Activated CD4-positive, CD25-positive, alpha-beta regulatory T cell (primary cell): ENCODE measurements around the gene TMEM225.
"Not testable (repeated sequence)": the region's sequence is repeated elsewhere in the genome, so short reads cannot be mapped to it uniquely, and the experiment has no call there.

Source experiments
- DNase-seq, 4 experiments: peaks; one replicate each; lab custom pipeline; 2025; lab: John Stamatoyannopoulos, UW

Gene TMEM225, protein sequence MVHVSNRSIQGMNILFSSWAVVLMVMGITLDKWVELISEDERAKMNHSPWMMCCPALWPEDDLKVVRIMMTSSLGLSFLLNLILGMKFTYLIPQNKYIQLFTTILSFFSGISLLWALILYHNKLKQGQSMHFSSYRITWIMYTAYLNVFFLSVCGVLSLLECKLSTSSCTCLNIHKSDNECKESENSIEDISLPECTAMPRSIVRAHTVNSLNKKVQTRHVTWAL

DNA sequence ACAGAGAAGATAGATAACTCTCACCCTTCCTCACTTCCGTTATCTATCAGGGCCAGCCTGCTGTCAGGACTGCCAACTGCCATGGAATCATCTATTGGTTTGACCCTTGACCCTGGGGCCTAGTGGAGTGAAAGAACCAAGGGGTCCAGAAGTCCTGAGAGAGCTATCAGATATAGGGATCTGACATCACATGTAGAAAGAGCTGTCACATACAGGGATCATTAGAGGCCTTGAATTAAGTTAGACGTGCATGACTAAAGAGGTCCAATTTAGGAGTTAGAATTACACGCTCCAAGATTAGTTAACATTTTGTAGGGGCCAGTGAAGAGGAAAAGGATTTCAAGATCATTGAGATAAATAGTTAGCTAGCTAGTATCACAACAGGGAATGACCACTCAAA lies at the start of gene TMEM225:
TSS of gene TMEM225 (minus strand) at position 101 of the 400 bp plus-strand sequence. CDS start 245 bp downstream, outside the sequence.
- no peak for DNase-seq

DNA sequence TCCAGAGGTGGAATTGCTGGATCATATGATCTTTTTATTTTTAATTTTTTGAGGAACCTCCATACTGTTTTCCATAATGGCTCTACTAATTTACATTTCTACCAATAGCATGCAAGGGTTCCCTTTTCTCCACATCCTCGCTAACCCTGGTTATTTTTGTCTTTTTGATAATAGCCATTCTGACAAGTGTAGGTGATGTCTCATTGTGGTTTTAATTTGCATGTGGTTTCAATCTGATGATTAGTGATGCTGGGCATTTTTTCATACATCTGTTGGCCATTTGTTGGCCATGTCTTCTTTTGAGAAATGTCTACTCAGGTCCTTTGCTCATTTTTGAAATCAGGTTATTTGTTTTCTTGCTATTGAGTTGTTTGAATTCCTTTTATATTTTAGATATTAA lies 38.6 kb upstream of the TMEM225 start:
- DNase-seq: no peak

DNA sequence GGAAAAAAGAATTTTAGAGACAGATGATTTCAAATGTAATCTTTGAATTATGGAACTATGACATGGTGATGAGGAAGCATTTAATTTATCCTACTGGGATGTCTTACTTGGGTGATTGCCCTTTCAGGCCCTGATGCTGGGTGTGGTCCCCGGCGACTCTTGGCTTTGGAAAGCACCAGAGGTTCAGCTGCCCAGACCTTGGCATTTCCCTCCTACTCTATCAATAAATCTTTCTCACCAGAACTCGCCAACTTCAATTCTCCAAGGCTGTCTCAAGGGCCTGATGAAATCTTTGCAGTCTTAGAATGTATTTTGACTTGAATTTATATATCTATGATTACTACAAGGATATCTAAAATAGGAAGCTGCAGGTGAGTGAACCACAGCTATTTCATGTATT lies 35.5 kb upstream of the TMEM225 start:
- DNase-seq: no peak

DNA sequence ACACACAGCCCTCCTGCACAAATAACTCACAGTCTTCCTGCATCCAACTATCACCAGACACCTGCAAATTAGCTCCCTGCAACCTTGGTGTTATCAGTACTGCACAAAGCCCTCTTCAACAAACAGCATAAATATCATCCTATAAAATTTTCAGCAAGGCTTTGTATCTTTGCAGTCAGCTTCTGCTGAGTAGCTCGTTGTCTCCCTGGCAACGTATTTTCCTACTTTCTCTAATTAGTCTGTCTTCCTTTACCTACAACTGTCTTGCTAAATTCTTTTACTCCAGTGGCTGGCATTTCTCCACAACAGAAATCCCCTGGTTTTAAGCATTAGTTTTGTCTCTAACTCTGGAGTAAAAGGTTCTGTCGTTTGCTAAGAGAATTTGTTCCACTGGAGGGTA lies 20.4 kb upstream of the TMEM225 start:
- no peak for DNase-seq

DNA sequence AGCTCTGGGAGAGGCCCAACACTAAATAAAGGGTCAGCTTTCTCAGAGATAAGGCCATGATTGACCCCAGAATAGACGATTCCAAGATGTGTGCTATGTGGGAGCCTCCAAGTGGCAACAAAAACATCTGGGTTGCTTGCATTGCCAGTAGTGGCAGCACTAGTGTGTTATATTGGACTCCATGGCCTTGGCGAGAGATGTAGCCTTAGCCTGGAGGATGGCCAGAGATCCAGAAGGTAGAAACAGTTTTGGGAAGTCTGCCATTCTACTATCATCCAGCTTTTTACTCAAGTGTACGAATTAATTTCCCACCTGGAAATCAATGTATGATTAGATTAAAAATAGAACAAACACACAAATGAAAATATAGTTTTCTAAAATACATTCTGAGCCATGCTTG lies 19.5 kb upstream of the TMEM225 start:
- no peak for DNase-seq

DNA sequence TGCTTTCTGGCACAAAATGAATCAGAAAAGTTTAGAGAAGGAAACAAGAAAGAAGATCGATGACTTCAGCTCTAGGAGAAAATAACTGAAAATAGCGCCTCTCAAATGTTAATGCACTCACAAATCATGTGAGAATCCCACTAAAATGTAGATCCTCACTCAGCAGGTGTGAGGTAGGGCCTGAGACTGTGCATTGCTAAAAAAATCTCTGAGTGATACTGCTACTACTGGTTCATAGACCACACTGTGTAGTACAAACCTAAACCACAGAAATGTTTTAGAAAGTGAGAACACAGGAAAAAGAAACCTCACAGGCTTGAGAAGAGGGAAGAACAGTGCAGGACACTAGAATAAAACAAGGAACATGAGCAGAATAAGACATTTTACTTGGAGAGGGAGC lies 18.5 kb upstream of the TMEM225 start:
- no peak for DNase-seq

DNA sequence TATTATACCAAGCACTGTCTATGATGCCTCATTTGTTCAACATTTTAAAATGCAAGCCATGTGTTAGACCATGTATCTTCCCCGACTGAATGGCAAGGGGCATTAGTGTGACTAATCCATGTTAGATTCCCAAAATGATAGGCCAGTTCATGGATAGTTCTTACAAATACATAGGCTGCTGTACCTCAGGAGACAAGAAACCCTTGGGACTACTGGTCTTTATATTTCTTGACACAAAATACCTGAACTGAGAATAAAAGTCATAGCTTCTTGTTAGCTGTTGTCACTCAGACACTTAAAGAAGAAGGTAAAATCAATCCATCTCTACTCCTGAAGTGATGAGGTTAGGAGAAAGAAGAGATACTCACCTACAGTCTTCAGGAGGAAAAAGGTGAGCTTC lies 16.4 kb upstream of the TMEM225 start, which contains the start of gene OR8D4:
TSS of gene OR8D4 (plus strand) at position 301 of the 400 bp plus-strand sequence. CDS start 4,265 bp downstream, outside the sequence.
- DNase-seq: no peak

DNA sequence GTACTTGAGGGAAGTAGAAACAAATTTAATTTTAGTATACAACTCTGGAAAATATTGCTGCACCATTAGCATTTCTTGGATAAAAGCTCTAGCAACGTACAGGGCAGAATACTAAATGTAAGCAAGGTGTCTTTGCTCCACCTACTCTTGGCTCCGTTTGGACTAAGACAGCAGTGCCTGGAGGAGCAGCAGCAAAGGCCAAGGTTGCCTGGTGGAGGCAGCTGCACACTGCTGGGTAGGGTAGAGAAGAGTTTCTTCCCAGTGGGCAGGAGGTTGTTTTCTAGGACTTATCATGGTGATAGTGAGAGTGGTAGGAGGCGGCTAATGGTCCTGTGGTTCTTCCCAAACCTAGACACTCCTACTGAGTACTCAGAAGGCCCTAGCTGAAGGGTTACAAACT lies 14.3 kb upstream of the TMEM225 start:
- DNase-seq: no peak

DNA sequence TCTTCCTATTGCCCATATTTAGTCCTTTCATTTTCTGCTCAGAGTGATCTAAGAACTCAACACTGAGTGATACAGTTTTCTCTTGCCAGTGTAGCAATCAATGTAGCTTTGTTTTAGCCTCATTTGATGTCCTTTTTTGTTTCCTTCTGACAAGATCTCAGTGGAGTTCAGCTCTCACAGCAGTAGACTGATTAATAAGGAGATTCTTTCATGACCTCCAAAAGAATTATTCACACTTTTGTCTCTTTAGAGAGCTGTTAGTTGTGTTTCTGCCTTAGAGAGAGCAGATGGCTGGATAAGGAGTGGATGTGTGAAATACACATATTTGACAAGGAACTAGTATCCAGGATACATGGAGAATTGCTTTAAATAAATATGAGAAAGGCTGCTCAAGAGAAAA lies 6.6 kb upstream of the TMEM225 start:
- no peak for DNase-seq

DNA sequence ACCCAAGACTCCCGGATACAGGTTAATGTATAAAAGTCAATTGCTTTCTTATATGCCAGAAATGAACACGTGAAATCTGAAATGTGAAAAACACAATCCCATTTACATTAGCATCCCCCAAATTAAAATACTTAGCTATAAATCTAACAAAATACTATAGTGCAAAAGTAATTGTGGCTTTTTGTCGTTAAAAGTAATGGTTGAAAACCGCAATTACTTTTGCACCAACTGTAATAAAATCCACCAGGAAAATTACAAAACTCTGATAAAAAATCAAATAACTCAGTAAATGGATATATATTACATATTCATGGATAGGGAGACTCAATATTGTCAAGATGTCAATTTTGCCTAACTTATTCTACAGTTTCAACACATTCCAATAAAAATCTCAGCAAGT lies 4.6 kb downstream of the TMEM225 start:
- DNase-seq: no peak

DNA sequence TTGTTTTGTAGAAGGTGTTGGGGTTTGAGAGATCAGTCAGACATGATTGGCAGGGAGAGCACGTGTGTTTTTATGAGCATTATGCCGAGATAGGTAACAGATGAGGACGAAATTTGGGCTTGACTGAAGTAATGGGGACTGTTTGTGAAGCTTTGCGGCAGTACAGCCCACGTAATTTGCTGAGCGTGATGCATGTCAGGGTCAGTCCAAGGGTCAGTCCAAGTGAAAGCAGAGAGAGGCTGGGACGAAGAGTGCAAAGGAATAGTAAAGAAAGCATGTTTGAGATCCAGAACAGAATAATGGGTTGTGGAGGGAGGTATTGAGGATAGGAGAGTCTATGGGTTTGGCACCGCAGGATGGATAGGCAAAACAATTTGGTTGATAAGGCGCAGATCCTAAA lies 17.7 kb downstream of the TMEM225 start:
- DNase-seq: not testable (repeated sequence)

DNA sequence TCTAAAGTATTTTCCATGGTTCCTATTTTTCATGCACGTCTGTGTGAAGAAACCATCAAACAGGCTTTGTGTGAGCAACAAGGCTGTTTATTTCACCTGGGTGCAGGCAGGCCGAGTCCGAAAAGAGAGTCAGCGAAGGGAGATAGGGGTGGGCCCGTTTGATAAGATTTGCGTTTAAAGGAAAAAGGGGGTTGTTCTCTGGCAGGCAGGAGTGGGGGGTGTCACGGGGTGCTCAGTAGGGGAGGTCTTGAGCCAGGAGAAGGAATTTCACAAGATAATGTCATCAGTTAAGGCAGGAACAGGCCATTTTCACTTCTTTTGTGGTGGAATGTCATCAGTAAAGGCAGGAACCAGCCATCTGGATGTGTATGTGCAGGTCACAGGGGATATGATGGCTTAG lies 20.2 kb downstream of the TMEM225 start:
- DNase-seq: not testable (repeated sequence)

DNA sequence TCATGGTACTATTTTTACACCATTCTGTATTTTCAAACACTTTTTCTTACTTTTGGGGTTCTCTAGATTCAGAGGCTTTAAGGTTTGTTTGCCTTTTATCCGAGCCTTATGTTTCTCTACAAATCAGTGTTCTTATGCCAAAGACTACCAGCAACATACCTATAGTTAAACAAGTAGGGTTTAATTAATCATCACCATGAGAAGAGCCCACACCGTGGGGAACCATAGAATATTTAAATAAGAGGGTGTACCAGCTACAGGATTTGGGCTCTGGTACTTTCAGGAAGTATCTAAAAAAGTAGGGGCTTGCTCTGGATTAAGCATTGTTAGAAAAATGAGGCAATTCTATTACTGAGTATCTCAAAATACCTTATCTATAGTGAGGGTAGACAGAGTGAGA lies 25.7 kb downstream of the TMEM225 start:
- DNase-seq: no peak

DNA sequence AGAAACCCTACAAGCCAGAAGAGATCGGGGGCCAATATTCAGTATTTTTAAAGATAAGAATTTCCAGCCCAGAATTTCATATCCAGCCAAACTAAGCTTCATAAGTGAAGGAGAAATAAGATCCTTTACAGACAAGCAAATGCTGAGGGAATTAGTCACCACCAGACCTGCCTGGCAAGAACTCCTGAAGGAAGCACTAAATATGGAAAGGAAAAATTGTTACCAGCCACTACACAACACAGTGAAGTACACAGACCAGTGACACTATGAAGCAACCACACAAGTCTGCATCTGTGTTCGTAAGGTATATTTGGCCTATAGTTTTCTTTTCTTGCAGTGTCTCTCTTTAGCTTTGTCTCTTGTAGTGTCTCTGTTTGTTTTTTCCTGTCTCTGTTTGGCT lies 29.0 kb downstream of the TMEM225 start:
- no peak for DNase-seq

DNA sequence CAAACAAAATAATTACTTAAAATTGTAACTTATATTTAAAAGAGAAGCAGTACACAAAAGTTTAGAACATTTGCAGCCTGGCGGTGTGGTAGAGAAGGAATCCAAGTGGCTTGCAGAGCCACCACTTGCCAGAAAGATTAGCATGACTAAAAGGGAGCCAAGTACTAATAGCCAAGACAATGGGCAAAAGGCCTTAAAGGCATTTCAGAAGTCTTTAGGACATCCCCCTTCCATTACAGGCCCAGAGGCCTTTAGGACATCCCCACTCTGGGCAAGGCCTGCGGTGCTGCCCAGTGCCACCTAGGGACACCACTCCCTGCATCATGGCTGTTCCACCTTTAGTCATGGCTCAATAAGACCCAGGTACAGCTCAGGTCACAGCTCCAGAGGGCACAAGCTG lies 32.4 kb downstream of the TMEM225 start:
- no peak for DNase-seq

DNA sequence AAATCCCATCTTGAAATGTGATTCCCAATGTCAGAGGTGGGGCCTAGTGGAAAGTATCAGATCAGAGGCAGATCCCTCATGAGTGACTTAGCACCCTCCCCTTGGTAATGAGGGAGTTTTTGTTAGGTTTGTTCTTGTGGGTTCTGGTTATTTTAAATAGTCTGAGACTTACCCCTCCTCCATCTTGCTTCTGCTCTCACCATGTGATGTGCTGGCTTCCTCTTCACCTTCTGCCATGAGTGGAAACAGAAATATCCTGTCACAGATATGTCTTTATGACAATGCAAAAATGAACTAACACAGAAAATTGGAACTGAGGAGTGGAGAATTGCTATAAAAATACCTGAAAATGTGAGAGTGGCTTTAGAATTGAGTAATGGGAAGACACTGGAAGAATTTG lies 33.1 kb downstream of the TMEM225 start:
- DNase-seq: no peak

DNA sequence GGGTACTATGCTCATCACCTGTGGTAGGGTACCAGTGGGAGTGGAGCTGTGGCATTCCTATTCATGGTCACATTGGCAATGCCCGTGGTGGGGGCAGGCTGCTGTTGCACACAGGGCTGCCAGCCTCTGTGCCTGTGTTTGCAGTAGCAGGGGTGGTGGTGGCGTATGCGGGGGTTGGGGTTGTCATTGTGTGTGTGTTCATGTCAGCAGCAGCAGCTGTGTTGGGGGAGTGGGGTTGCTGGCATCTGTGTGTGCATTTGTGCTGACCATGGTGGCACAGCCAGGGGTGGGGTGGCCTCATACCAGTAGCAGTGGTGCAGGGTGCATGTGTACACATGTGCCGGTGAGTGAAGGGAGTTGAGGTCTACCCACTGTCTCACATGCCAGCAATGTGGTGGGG lies 34.4 kb downstream of the TMEM225 start:
- DNase-seq: no peak

DNA sequence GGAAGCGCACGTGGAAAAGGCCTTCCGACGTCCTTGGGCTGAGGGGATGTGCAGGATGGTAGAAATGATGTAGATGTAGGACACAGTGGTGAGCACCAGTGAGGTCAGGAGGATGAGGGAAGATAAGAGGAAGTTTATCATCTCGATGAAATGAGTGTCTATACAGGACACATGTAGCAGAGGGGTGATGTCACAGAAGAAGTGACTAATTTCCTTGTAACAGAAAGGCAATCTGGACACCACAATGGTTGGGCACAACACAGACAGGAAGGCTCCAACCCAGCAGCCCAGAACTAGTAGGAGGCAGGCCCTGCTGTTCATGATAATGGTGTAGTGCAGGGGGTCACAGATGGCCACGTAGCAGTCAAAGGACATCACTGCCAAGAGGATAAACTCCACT lies 44.3 kb downstream of the TMEM225 start:
- no peak for DNase-seq

DNA sequence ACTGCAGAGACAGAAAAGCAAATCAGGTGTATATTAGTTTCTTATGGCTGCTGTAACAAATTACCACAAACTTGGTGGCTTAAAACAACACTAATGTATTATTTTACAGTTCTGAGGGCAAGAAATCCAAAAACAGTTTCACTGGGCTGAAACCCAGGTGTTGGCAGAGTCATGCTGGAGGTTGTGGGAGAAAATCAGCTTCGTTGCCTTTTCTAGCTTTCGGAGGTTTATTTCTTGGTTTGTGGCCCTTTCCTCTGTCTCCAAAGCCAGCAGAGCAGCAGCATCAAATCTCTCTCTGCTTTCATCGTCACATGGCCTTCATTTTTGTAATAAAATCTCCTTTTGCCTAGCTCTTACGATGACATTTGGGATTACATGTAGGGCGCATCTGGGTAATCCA lies 46.3 kb downstream of the TMEM225 start:
- no peak for DNase-seq

DNA sequence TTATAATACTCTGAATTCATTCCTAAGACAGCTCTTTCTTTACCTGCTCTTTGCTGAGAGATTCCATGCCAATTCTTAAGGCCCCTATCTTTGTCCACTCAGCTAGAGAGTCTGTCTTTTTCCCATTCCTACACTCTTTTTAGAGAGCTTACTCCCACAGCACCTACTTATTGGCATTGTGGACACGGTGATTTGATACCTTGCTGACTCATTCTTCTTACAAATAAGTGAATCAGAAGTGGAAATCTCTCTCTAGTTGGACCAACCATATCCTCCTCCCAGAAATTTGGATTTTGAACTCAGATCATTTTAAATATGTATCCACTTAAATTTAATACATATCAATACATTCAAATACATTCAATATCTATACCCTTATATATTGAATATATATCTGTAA lies 46.8 kb downstream of the TMEM225 start:
- DNase-seq: no peak

DNA sequence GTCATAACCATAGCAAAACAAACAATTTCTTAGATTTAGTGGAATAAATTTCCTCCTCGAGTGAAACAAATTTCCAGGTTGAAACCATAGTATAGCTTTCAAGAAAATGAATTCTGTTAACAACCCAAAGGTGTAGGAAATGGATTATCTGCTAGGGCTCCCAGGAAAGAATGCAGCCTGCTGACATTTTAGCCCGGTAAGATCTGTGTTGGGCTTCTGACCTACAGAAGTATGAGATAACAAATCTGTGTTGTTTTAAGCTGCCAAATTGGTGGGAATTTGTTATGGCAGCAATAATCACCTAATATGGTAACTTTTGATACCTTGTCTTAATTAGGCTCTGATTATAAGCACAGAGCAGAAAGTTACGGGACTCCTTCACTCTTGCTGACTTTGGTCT lies 47.3 kb downstream of the TMEM225 start:
- no peak for DNase-seq

DNA sequence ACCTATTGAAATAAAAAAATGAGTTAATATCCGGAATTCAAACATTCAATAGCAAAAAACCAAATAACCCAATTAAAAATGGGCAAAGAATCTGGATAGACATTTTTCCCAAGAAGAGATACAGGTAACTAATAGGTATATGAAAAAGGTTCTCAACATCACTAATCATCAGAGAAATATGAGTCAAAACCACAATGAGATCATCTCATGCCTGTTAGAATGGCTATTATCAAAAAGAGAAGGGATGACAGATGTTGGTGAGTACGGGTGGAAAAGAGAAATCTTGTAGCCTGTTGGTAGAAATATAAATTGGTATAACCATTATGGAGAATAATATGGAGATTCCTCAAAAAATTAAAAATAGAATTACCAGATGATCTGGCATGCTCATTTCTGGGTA lies 52.4 kb downstream of the TMEM225 start:
- no peak for DNase-seq
